ENCODE results near the gene PROB1.

- TF ChIP-seq POLR2AphosphoS5 (IDR thresholded peaks at IDR 0.05) (no peak), CTCF (IDR thresholded peaks at IDR 0.05) (no peak)
These were observed 6.6 kb upstream of the PROB1 start for GRCh38 chr5:139401546-139401945.

All from suprapubic skin (tissue), 3 donors.